IMR-90 (cell line): Measurements from ENCODE around the gene GXYLT2. TPM values are rescaled to one million over a fixed set of nuclear protein-coding genes. Genes with fewer than 3 reads are reported as not detected.

Source experiments
- ATAC-seq: fragments of 200-7000 bp; cut with Tn5 transposase; 2 replicates; pipeline ENCODE4 v1.9.1; 2020; ENCODE audit warnings: low read depth, mild to moderate bottlenecking, moderate library complexity
- BruUV-seq: library from RNA; stranded (reverse); fragments of 400-500 nt; replicated peaks from 2 replicates; lab custom pipeline; 2021; lab: Mats Ljungman, UMichigan
- CTCF ChIA-PET: fragments of 300-600 bp; formaldehyde crosslinking; extraction: SDS; loops from one replicate; lab custom pipeline; 2021; ENCODE audit warnings: antibody characterized with exemption; lab: Yijun Ruan, JAX
- POLR2A ChIA-PET: fragments of 300-600 bp; sonication (Branson Sonifier 250); formaldehyde crosslinking; loops from one replicate; lab custom pipeline; 2022; ENCODE audit warnings: antibody characterized with exemption; ENCODE audit not compliant: unreplicated experiment; lab: Charles Lee
- DNase-seq: peaks from one replicate; pipeline ENCODE4 v3.0.0; 2013
- H2AFZ ChIP-seq: replicated peaks from 2 replicates; pipeline ENCODE3; 2013; ENCODE audit warnings: low read length, mild to moderate bottlenecking; ENCODE audit not compliant: poor library complexity
- H2AK5ac ChIP-seq: 2 replicates; pipeline ENCODE4 v1.6.1; 2013; ENCODE audit warnings: low read depth, low read length, inconsistent platforms
- H2AK9ac ChIP-seq: replicated peaks from 2 replicates; pipeline ENCODE3; 2013; ENCODE audit warnings: mild to moderate bottlenecking, low read depth, low read length, moderate library complexity; ENCODE audit not compliant: poor library complexity
- H2BK120ac ChIP-seq: 2 replicates; pipeline ENCODE4 v1.6.1; 2013; ENCODE audit warnings: low read depth, low read length, inconsistent platforms
- H2BK15ac ChIP-seq: 3 replicates; pipeline ENCODE4 v1.6.1; 2013; ENCODE audit warnings: low read depth, low read length, inconsistent platforms
- H2BK20ac ChIP-seq: 2 replicates; pipeline ENCODE4 v1.6.1; 2013; ENCODE audit warnings: low read depth, mild to moderate bottlenecking, inconsistent platforms, low read length, moderate library complexity
- H2BK5ac ChIP-seq: 2 replicates; pipeline ENCODE4 v1.6.1; 2013; ENCODE audit warnings: mild to moderate bottlenecking, low read depth, low read length, inconsistent platforms; ENCODE audit not compliant: poor library complexity, severe bottlenecking
- H3K14ac ChIP-seq: replicated peaks from 2 replicates; pipeline ENCODE4 v1.6.1; 2013; ENCODE audit warnings: low read depth, low read length, inconsistent platforms
- H3K18ac ChIP-seq: 2 replicates; pipeline ENCODE4 v1.6.1; 2013; ENCODE audit warnings: low read depth, low read length, control low read depth
- H3K23ac ChIP-seq: 2 replicates; pipeline ENCODE4 v1.6.1; 2013; ENCODE audit warnings: low read depth, low read length, inconsistent platforms
- H3K27ac ChIP-seq: 2 replicates; pipeline ENCODE4 v1.5.1; 2013; ENCODE audit warnings: mild to moderate bottlenecking, control low read depth, low read length; ENCODE audit not compliant: insufficient read depth
- H3K27me3 ChIP-seq: 2 replicates; pipeline ENCODE4 v1.6.1; 2013; ENCODE audit warnings: low read length; ENCODE audit not compliant: control insufficient read depth, insufficient read depth
- H3K36me3 ChIP-seq: 2 replicates; pipeline ENCODE4 v1.6.1; 2013; ENCODE audit warnings: low read length, mixed read lengths; ENCODE audit not compliant: control insufficient read depth, insufficient read depth
- H3K4ac ChIP-seq: 2 replicates; pipeline ENCODE4 v1.6.1; 2013; ENCODE audit warnings: low read depth, low read length, inconsistent platforms
- H3K4me1 ChIP-seq: 2 replicates; pipeline ENCODE4 v1.6.1; 2013; ENCODE audit warnings: low read length, mixed read lengths; ENCODE audit not compliant: control insufficient read depth, insufficient read depth
- H3K4me2 ChIP-seq: 2 replicates; pipeline ENCODE4 v1.6.1; 2013; ENCODE audit warnings: low read depth, mild to moderate bottlenecking, control low read depth, low read length, moderate library complexity
- H3K4me3 ChIP-seq: 2 replicates; pipeline ENCODE4 v1.5.1; 2013; ENCODE audit warnings: low read depth, mild to moderate bottlenecking, control low read depth, low read length, moderate library complexity; ENCODE audit not compliant: insufficient read depth
- H3K56ac ChIP-seq: 2 replicates; pipeline ENCODE4 v1.6.1; 2013; ENCODE audit warnings: low read length, inconsistent platforms; ENCODE audit not compliant: insufficient read depth; ENCODE audit errors: extremely low read depth
- H3K79me1 ChIP-seq, 2 experiments: 2 replicates each; pipeline ENCODE4 v1.6.1; 2013; ENCODE audit warnings: low read length in 2 of 2, inconsistent platforms in 1 of 2, low read depth in 1 of 2
- H3K9ac ChIP-seq: 2 replicates; pipeline ENCODE4 v1.6.1; 2013; ENCODE audit warnings: low read depth, low read length, control low read depth
- H3K9me1 ChIP-seq: 2 replicates; pipeline ENCODE4 v1.6.1; 2013; ENCODE audit warnings: low read length, inconsistent platforms; ENCODE audit not compliant: insufficient read depth
- H3K9me3 ChIP-seq: 2 replicates; pipeline ENCODE4 v1.6.1; 2013; ENCODE audit warnings: low read length; ENCODE audit not compliant: control insufficient read depth, insufficient read depth
- H4K20me1 ChIP-seq: 2 replicates; pipeline ENCODE4 v1.6.1; 2013; ENCODE audit warnings: low read length, inconsistent platforms; ENCODE audit not compliant: insufficient read depth
- H4K5ac ChIP-seq: 2 replicates; pipeline ENCODE4 v1.6.1; 2013; ENCODE audit warnings: mild to moderate bottlenecking, low read depth, low read length, control low read depth
- H4K8ac ChIP-seq, 2 experiments: 2 replicates each; pipeline ENCODE4 v1.6.1; 2013; ENCODE audit warnings: low read depth in 2 of 2, low read length in 2 of 2, control low read depth in 1 of 2, inconsistent platforms in 1 of 2
- H4K91ac ChIP-seq: 2 replicates; pipeline ENCODE4 v1.6.1; 2013; ENCODE audit warnings: low read depth, low read length, inconsistent platforms; ENCODE audit not compliant: insufficient read depth
- BHLHE40 ChIP-seq: fragments of 150-350 bp; IDR thresholded peaks from 2 replicates; pipeline ENCODE4 v1.6.1; 2016; ENCODE audit warnings: mild to moderate bottlenecking, low read depth, low read length
- CEBPB ChIP-seq: IDR thresholded peaks from 2 replicates; pipeline ENCODE4 v1.6.1; 2012; ENCODE audit warnings: low read depth, low read length, improper control_type of control experiment
- CHD1 ChIP-seq: IDR thresholded peaks from 2 replicates; pipeline ENCODE4 v1.6.1; 2012; ENCODE audit warnings: low read depth, low read length, improper control_type of control experiment
- FOS ChIP-seq: fragments of 150-350 bp; IDR thresholded peaks from 2 replicates; pipeline ENCODE4 v1.6.1; 2016; ENCODE audit warnings: low read depth, low read length
- MAFK ChIP-seq: IDR thresholded peaks from 2 replicates; pipeline ENCODE4 v1.6.1; 2012; ENCODE audit warnings: low read depth, low read length, improper control_type of control experiment
- MAZ ChIP-seq: IDR thresholded peaks from 2 replicates; pipeline ENCODE4 v1.6.1; 2012; ENCODE audit warnings: low read depth, mild to moderate bottlenecking, low read length, improper control_type of control experiment, moderate library complexity, borderline replicate concordance
- MXI1 ChIP-seq: IDR thresholded peaks from 2 replicates; pipeline ENCODE4 v1.6.1; 2012; ENCODE audit warnings: low read depth, mild to moderate bottlenecking, low read length, moderate library complexity, borderline replicate concordance
- NFE2L2 ChIP-seq: fragments of 150-350 bp; IDR thresholded peaks from 2 replicates; pipeline ENCODE4 v1.6.1; 2016; ENCODE audit warnings: low read depth, mild to moderate bottlenecking, low read length
- POLR2A ChIP-seq: IDR thresholded peaks from 2 replicates; pipeline ENCODE4 v1.6.1; 2012; ENCODE audit warnings: mild to moderate bottlenecking, low read depth, low read length
- RAD21 ChIP-seq: IDR thresholded peaks from 2 replicates; pipeline ENCODE4 v1.6.1; 2012; ENCODE audit warnings: low read length, improper control_type of control experiment
- RCOR1 ChIP-seq: IDR thresholded peaks from 2 replicates; pipeline ENCODE4 v1.6.1; 2012; ENCODE audit warnings: mild to moderate bottlenecking, low read length, improper control_type of control experiment; ENCODE audit not compliant: insufficient replicate concordance
- RFX5 ChIP-seq: IDR thresholded peaks from 2 replicates; pipeline ENCODE4 v1.8.0; 2012; ENCODE audit warnings: low read depth, mild to moderate bottlenecking, low read length, moderate library complexity
- SMC3 ChIP-seq: fragments of 150-350 bp; IDR thresholded peaks from 2 replicates; pipeline ENCODE4 v1.6.1; 2016; ENCODE audit warnings: low read depth, mild to moderate bottlenecking, antibody characterized with exemption, low read length, moderate library complexity
- WGBS, 2 experiments: methylation state at CpG; one replicate each; pipeline versions ENCODE4 v1.1.5 to v1.1.7; 2013; ENCODE audit warnings: missing lambda C conversion rate in 2 of 2; ENCODE audit not compliant: insufficient read length in 1 of 2; ENCODE audit errors: extremely low coverage in 2 of 2; 5-methylcytosine and 5-hydroxymethylcytosine counted together
- dilution Hi-C: fragments of 300-500 bp; cut with HindIII; formaldehyde crosslinking; loops from one replicate; pipeline ENCODE4 v1.14.3; 2018; ENCODE audit warnings: low sequenced_read_pairs; ENCODE audit not compliant: unreplicated experiment
- in situ Hi-C: fragments of 300-500 bp; cut with MboI; formaldehyde crosslinking; loops from 3 replicates; pipeline ENCODE4 v1.14.3; 2019; ENCODE audit warnings: low sequenced_read_pairs, inconsistent platforms, mixed read lengths
- intact Hi-C: fragments of 100-400 bp; cut with micrococcal nuclease; formaldehyde crosslinking; loops from 2 replicates; pipeline ENCODE4 v1.10.0; 2022
- polyA plus RNA-seq, 3 experiments: library from polyadenylated mRNA; depleted of rRNA; stranded (reverse); fragments of >200 nt; gene quantifications; 2 replicates each; pipeline ENCODE4 v1.2.3, GENCODE V29; 2012; ENCODE audit warnings: low replicate concordance in 1 of 3
- total RNA-seq: library from RNA; depleted of rRNA; stranded (reverse); fragments of >200 nt; gene quantifications from 2 replicates; pipeline ENCODE4 v1.2.3, GENCODE V29; 2012
- TF ChIP-seq, protein P1 (sequence below): conservative IDR thresholded peaks from 2 replicates; pipeline ENCODE4 v1.5.1; 2012; ENCODE audit warnings: mild to moderate bottlenecking, low read depth, low read length, improper control_type of control experiment
- TF ChIP-seq, protein P2 (sequence below): fragments of 150-350 bp; IDR thresholded peaks from 2 replicates; pipeline ENCODE4 v1.6.1; 2017; ENCODE audit warnings: mild to moderate bottlenecking, antibody characterized with exemption, low read length, low read depth
- TF ChIP-seq, protein P3 (sequence below): fragments of 150-350 bp; IDR thresholded peaks from 2 replicates; pipeline ENCODE4 v1.6.1; 2016; ENCODE audit warnings: low read depth, mild to moderate bottlenecking, low read length, moderate library complexity, borderline replicate concordance

Gene GXYLT2
- total and polyA plus RNA-seq, 2 of the 4 experiments (the other 2 are of a cell fraction), result 5.7 to 11.1 TPM

DNA sequence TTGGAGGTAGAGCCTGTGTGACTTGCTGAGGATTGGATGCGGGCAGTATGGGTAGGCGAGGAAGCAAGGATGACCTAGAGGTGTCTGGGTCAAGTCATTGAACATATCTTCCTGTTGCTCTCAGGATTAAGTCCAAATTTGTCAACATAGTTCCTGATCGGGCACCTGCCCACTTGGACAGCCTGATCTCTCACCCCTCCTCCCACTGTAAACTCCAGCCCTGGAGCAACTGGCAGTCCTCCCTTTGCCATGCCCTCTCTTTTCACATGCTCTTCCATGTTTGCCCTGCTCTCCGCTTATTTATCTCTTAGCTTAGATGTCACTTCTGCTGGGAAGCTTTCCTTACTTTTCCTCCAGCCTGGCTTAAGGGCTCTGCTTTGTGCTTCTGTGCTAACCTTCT, 61.2 kb downstream of the GXYLT2 start:
- Histone ChIP-seq H3K9me1 (no peaks in the 10 kb centered on the region), H2BK15ac (no peak overlapping the region), H4K8ac (no peak overlapping the region), H2AFZ (no peak overlapping the region), H3K4me1 (peaks cover 4% of the 10 kb centered on the region), H2BK20ac (no peak overlapping the region), H3K4me2 (no peak overlapping the region), H3K36me3 (peaks cover 2% of the 10 kb centered on the region; the same call in 1 of the 2 replicates), H4K91ac (no peak overlapping the region), H3K56ac (no peak overlapping the region), H3K9me3 (no peaks in the 10 kb centered on the region), H2BK120ac (no peak overlapping the region), H3K4ac (no peak overlapping the region), H3K79me1 (peaks cover 0 to 2% of the 10 kb centered on the region in 2 experiments; a peak in 1 of 4 replicates), H4K20me1 (no peaks in the 10 kb centered on the region), H2AK9ac (no peak overlapping the region), H3K14ac (no peak overlapping the region), H4K5ac (no peak overlapping the region), H3K18ac (no peak overlapping the region), H3K27ac (no peak overlapping the region), H2BK5ac (no peak overlapping the region), H3K27me3 (no peaks in the 10 kb centered on the region), H3K4me3 (no peak overlapping the region), H3K9ac (no peak overlapping the region), H2AK5ac (no peak overlapping the region), H3K23ac (no peak overlapping the region)
- ChIA-PET CTCF (no interaction called here), POLR2A (no interaction called here)
- no TSS peak for BruUV-seq
- DNase-seq (no peak), ATAC-seq (no peak)
- intact Hi-C loops, result no loop called here
- WGBS, 2 experiments, result 80% methylated on average over 1 of the region's 4 CpGs; no CpG with 5 or more reads in 1 of the 2 experiments
- TF ChIP-seq RCOR1, result no peak
- no peak for TF ChIP-seq RAD21
- TF ChIP-seq CHD1, result no peak
- TF ChIP-seq RFX5, result no peak
- TF ChIP-seq BHLHE40, result no peak
- no peak for TF ChIP-seq NFE2L2
- no peak for TF ChIP-seq POLR2A
- TF ChIP-seq, protein P1, sequence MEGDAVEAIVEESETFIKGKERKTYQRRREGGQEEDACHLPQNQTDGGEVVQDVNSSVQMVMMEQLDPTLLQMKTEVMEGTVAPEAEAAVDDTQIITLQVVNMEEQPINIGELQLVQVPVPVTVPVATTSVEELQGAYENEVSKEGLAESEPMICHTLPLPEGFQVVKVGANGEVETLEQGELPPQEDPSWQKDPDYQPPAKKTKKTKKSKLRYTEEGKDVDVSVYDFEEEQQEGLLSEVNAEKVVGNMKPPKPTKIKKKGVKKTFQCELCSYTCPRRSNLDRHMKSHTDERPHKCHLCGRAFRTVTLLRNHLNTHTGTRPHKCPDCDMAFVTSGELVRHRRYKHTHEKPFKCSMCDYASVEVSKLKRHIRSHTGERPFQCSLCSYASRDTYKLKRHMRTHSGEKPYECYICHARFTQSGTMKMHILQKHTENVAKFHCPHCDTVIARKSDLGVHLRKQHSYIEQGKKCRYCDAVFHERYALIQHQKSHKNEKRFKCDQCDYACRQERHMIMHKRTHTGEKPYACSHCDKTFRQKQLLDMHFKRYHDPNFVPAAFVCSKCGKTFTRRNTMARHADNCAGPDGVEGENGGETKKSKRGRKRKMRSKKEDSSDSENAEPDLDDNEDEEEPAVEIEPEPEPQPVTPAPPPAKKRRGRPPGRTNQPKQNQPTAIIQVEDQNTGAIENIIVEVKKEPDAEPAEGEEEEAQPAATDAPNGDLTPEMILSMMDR, result no peak
- no peak for TF ChIP-seq CEBPB
- TF ChIP-seq, protein P2, sequence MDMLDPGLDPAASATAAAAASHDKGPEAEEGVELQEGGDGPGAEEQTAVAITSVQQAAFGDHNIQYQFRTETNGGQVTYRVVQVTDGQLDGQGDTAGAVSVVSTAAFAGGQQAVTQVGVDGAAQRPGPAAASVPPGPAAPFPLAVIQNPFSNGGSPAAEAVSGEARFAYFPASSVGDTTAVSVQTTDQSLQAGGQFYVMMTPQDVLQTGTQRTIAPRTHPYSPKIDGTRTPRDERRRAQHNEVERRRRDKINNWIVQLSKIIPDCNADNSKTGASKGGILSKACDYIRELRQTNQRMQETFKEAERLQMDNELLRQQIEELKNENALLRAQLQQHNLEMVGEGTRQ, result no peak
- TF ChIP-seq, protein P3, sequence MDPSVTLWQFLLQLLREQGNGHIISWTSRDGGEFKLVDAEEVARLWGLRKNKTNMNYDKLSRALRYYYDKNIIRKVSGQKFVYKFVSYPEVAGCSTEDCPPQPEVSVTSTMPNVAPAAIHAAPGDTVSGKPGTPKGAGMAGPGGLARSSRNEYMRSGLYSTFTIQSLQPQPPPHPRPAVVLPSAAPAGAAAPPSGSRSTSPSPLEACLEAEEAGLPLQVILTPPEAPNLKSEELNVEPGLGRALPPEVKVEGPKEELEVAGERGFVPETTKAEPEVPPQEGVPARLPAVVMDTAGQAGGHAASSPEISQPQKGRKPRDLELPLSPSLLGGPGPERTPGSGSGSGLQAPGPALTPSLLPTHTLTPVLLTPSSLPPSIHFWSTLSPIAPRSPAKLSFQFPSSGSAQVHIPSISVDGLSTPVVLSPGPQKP, result no peak
- TF ChIP-seq MAFK, result no peak
- TF ChIP-seq SMC3, result no peak
- TF ChIP-seq FOS, result no peak
- no peak for TF ChIP-seq MXI1
- no peak for TF ChIP-seq MAZ
- in situ Hi-C loops, result no loop called here
- dilution Hi-C loops, result no loop called here
